Measurements from ENCODE around the gene RAP1B.

- TF ChIP-seq ZNF639 (CRISPR knock-in tag; conservative IDR thresholded peaks at IDR 0.05 in 1 of 2, IDR thresholded peaks at IDR 0.05 in 1 of 2) (no peak), U2AF2 (optimal IDR thresholded peaks at IDR 0.05; ENCODE audit: low read depth, low read length) (no peak), CHD7 (IDR thresholded peaks at IDR 0.05; ENCODE audit: low read depth, low read length) (no peak), TRIM25 (IDR thresholded peaks at IDR 0.05; ENCODE audit: borderline replicate concordance) (no peak), CTCF (IDR thresholded peaks at IDR 0.05 in 2 of 3, conservative IDR thresholded peaks at IDR 0.05 in 1 of 3; ENCODE audit: insufficient read depth in 2 of 3, low read depth in 1 of 3, low read length in 3 of 3) (no peak), ZBTB9 (CRISPR knock-in tag; IDR thresholded peaks at IDR 0.05) (no peak), SMARCE1 (IDR thresholded peaks at IDR 0.05) (no peak), MITF (IDR thresholded peaks at IDR 0.05) (no peak), POLR2A (conservative IDR thresholded peaks at IDR 0.05) (no peak)
Measured at GRCh38 chr12:68630598-68630997, 19.9 kb downstream of the RAP1B start.

All from K562 (cell line).